T-helper 1 cell (primary cell): ENCODE results near the gene ARL3.

Source experiments
- DNase-seq, 5 donors: peaks; one replicate each; pipeline ENCODE4 v3.0.0-alpha.2; 2012 to 2020

The ARL3 gene

GRCh38 chr10:102649797-102650654 is 64.2 kb downstream of the ARL3 start:
- DNase-seq, result no peak

GRCh38 chr10:102648889-102649796 is 65.1 kb downstream of the ARL3 start:
- peak in 1 of 5 donors; percentile 29 for DNase-seq

- no peak for DNase-seq
These were observed 65.8 kb downstream of the ARL3 start for GRCh38 chr10:102648269-102648888.

GRCh38 chr10:102647443-102648268 is 66.5 kb downstream of the ARL3 start:
- DNase-seq, result no peak

- DNase-seq, result peak in 3 of 5 donors; percentile 26 to 76 (median 28)
These were observed 67.4 kb downstream of the ARL3 start for GRCh38 chr10:102646610-102647442.

- peak; percentile 23 to 81 (median 55) for DNase-seq
These were observed 68.2 kb downstream of the ARL3 start for GRCh38 chr10:102645741-102646609.

GRCh38 chr10:102645388-102645740 is 68.8 kb downstream of the ARL3 start:
- peak in 3 of 5 donors; percentile 42 to 61 (median 47) for DNase-seq

GRCh38 chr10:102644646-102645387 is 69.4 kb downstream of the ARL3 start:
- DNase-seq, result peak; percentile 61 to 88 (median 75)

- DNase-seq, result peak in 4 of 5 donors; percentile 48 to 60 (median 52)
These were observed 70.0 kb downstream of the ARL3 start, which contains the start of gene TRIM8 for GRCh38 chr10:102644066-102644645. TSS of gene TRIM8 (plus strand) at chr10:102644479. CDS start at chr10:102644618, 139 bp downstream.

- peak in 3 of 5 donors; percentile 37 to 40 (median 38) for DNase-seq
These were observed 70.7 kb downstream of the ARL3 start for GRCh38 chr10:102643336-102644065.

- peak; percentile 26 to 56 (median 41) for DNase-seq
These were observed 71.4 kb downstream of the ARL3 start for GRCh38 chr10:102642736-102643335.

GRCh38 chr10:102641880-102642735 is 72.1 kb downstream of the ARL3 start:
- peak; percentile 97 to 98 (median 98) for DNase-seq

- no peak for DNase-seq
These were observed 72.8 kb downstream of the ARL3 start for GRCh38 chr10:102641402-102641801.

- DNase-seq, result no peak
These were observed 74.7 kb downstream of the ARL3 start for GRCh38 chr10:102639537-102639936.

GRCh38 chr10:102635377-102635776 is 78.8 kb downstream of the ARL3 start:
- peak in 1 of 5 donors; percentile 20 for DNase-seq

GRCh38 chr10:102634686-102635085 is 79.5 kb downstream of the ARL3 start:
- no peak for DNase-seq

GRCh38 chr10:102633848-102634247 is 80.3 kb downstream of the ARL3 start:
- no peak for DNase-seq
